Measurements from ENCODE around the gene C13orf42.

Gene C13orf42

DNA sequence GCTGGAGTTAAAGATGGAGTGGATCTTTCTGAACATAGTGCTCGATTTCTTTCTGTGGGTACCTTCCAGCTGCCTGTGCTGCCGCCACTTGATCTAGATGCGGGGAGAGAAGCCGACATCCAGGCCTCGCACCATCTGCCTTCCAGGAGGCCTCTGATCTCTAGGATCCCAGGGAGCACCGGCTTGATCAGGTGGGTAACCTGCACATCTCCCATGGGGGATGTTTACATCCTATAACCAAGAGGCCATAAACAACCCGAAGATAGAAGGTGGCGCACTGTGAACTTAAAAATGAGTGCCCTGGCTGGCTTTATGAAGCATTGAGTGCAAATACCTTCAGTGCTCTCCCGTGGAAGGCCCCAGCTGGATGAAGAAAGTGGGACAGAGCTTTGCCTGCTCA lies at the start of gene C13orf42:
Gene C13orf42 (minus strand): TSS at position 101 of the 400 bp plus-strand sequence. CDS start 65 bp downstream, at position 36.
- no peak for DNase-seq (ENCODE audit: low read depth in 1 of 2, low spot score in 1 of 2)

GRCh38 chr13:51158880-51159518 lies 47.9 kb upstream of the C13orf42 start:
- DNase-seq (ENCODE audit: low read depth in 1 of 2, low spot score in 1 of 2): no peak

DNA sequence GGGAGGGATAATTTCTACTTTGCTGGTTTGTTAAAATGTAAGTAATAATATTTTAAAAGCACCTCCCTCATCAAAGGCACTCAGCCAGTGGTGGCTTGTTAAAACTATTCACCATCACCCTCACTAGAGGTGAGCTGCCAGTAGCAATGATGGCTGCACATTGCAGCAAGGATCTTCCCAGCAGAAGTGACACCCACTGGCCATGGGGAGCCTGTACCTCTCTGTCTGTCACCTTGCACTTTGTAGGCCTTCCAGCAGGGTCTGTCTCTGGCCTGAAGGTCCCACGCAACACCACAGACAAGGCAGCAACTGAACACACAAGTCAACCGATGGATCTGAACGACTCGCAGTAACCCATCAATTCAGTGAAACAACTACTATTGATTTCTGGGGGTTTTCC lies 47.3 kb upstream of the C13orf42 start:
- no peak for DNase-seq (ENCODE audit: low read depth in 1 of 2, low spot score in 1 of 2)

GRCh38 chr13:51156648-51157047 lies 45.6 kb upstream of the C13orf42 start:
- no peak for DNase-seq (ENCODE audit: low read depth in 1 of 2, low spot score in 1 of 2)

GRCh38 chr13:51155776-51156515 lies 44.9 kb upstream of the C13orf42 start:
- no peak for DNase-seq (ENCODE audit: low read depth in 1 of 2, low spot score in 1 of 2)

DNA sequence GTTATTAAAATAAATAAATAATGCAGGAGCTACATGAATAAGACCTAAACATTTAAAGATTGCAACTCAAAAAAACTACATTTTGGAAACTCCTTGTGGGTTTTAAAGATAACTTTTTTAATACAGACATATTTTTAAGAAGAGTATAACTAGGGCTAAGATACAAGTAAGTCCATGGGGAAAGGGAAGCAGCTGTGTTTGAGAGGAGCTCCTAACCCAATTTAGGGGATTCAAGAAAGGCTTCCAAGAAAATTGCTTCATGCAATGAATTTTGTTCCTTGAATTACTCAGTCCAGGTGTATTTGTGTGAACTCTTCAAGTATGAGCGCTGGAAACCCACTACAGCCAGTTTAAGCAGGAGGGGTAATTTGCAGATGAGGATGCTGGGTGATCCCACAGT lies 44.1 kb upstream of the C13orf42 start:
- DNase-seq (ENCODE audit: low read depth in 1 of 2, low spot score in 1 of 2): no peak

DNA sequence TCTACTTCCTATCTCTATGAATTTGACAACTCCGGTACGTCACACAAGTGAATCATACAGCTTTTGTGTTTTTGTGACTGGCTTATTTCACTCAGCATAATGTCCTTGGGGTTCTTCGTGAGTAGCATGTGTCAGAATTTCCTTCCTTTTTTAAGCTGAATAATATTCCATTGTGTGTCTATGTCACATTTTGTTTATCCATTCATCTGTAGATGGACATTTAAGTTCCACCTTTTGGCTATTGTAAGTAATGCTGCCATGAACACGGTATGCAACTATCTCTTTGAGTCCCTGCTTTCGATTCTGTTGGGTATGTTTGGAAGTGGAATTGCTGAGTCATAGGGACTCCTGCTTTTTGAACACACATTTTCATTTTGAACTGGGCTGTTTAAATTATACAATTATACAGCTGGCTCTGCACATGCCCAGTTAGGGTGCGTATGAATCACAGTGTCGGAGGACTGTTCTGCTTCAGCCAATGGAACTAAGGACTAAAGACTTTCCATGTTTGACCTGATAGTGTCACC lies 43.0 kb upstream of the C13orf42 start:
- no peak for DNase-seq (ENCODE audit: low read depth in 1 of 2, low spot score in 1 of 2)

GRCh38 chr13:51153527-51153926 lies 42.5 kb upstream of the C13orf42 start:
- DNase-seq (ENCODE audit: low read depth in 1 of 2, low spot score in 1 of 2): no peak

- DNase-seq (ENCODE audit: low read depth in 1 of 2, low spot score in 1 of 2): no peak
Measured at GRCh38 chr13:51152701-51153100, 41.6 kb upstream of the C13orf42 start.

DNA sequence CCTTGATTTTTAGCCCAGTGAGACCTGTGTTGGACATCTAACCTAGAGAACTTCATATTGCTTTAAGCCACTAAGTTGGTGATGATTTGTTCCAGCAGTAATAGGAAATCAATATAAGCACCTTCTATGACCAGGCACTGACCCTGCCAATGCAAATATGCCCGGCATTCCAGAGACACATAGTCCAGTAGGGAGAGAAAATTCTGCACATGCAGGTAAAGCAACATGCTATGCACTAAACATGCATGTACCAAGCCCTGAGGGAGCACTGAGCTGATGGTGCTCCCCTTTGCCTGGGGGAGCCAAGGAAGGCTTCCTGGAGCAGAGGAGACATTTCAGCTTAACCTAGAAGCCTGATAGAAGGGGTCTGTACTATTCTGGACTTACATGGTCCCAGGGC lies 40.4 kb upstream of the C13orf42 start:
- no peak for DNase-seq (ENCODE audit: low read depth in 1 of 2, low spot score in 1 of 2)

- DNase-seq (ENCODE audit: low read depth in 1 of 2, low spot score in 1 of 2): no peak
Measured at GRCh38 chr13:51148952-51149573, 38.0 kb upstream of the C13orf42 start.

DNA sequence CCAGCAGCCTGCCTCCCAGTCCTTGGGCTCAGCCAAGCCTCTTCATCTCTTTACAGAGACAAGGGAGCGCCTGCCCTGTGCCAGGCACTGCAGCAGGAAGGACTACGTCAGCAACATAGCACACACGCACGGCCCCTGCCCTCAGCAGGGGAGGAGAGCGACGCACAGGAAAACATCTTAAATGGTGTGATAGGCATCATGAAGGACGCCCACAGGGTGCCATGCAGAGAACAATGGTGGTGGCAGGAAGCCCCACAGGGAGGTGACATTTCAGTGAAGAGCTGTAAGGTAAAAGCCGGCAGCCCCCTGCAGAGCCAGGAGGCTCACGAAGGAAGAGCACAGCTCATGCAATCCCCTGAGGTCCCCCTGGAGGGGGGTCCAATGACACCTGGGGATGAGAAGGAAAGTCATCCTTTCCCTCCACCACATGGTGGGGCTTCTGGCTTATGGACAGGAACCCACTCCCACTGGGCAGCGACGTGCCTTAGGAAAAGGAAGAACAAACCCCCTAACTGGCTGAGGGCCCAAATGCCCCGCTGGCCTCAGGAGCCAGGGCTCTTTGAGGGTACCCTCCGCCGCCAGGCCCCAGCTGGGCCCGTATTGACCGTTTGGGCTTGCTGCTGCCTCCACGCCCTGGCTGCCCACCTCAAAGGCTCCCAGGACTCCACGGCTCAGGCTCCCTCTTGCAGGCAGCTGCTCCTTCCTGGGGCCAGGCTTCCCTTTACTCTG lies 37.3 kb upstream of the C13orf42 start:
- no peak for DNase-seq (ENCODE audit: low read depth in 1 of 2, low spot score in 1 of 2)

GRCh38 chr13:51147732-51148131 lies 36.7 kb upstream of the C13orf42 start:
- no peak for DNase-seq (ENCODE audit: low read depth in 1 of 2, low spot score in 1 of 2)

- DNase-seq (ENCODE audit: low read depth in 1 of 2, low spot score in 1 of 2): no peak
Measured at GRCh38 chr13:51146667-51147066, 35.6 kb upstream of the C13orf42 start.

DNA sequence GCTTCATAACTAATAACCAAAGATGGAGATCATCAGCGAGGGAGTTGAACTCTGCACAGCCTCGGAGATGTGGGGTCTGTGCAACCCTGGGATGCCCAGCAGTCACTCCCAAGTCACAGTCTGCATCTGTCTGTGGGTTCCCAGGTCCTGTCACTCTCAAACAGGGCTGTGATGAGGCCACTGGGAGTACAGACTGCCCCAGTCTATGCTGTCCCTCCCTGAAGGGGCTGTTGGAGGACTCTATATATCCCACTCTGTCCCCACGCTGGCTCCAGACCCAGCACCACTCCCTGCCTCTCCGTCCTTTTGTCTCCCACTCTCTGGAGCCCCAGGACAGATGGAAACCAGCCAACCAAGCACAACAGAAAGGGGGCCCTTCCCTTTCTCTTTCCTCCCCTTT lies 26.2 kb upstream of the C13orf42 start:
- no peak for DNase-seq (ENCODE audit: low read depth in 1 of 2, low spot score in 1 of 2)

- no peak for DNase-seq (ENCODE audit: low read depth in 1 of 2, low spot score in 1 of 2)
Measured at GRCh38 chr13:51136276-51136980, 25.4 kb upstream of the C13orf42 start.

DNA sequence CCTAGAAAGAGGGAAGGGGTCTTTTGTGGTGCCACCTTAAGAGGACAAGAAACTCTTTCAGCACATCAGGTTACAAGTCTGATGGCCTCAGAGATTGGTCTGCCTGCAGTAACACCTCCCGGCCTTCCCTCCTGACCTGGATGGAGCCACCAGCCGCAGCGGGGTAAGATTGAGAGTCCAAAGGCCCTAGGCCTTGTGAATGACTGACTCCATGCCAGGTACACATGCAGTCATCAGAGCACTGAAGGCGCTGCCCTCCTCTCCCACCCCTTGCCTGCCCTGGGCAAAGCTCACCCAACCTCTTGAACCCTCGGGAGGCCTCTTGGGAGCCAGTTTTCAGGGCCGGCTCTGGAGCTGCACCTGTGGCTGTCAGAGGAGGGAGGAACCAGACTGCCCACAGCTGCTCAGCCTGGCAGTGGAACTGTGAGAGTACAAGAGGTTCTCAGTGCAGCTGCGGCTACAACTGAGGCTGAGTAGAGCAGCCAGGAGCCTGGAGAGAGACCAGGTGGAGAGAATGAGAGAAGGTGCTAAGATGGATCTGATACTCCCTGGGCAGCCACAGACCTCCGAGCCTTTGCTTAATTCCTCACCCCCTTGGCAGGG lies 23.8 kb upstream of the C13orf42 start:
- DNase-seq (ENCODE audit: low read depth in 1 of 2, low spot score in 1 of 2): no peak

DNA sequence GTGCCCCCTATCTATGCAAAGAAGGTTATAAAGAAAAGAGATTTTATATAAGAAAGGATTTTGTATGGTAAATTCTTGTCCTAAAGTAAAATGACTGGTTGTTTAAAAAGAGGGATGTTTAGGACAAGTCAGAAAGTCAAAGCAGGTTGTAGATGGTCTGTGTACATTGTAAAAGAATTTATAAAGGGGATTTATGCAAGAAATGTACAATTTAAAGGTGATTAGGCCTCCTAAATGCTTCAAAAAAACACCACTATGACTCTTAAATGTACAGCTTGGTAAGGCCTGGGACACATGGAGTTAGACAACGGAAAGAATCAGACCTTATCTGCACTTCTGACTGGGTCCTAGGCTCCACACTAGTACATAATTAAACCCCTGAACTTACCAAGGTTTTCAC lies 19.3 kb upstream of the C13orf42 start:
- DNase-seq (ENCODE audit: low read depth in 1 of 2, low spot score in 1 of 2): no peak

DNA sequence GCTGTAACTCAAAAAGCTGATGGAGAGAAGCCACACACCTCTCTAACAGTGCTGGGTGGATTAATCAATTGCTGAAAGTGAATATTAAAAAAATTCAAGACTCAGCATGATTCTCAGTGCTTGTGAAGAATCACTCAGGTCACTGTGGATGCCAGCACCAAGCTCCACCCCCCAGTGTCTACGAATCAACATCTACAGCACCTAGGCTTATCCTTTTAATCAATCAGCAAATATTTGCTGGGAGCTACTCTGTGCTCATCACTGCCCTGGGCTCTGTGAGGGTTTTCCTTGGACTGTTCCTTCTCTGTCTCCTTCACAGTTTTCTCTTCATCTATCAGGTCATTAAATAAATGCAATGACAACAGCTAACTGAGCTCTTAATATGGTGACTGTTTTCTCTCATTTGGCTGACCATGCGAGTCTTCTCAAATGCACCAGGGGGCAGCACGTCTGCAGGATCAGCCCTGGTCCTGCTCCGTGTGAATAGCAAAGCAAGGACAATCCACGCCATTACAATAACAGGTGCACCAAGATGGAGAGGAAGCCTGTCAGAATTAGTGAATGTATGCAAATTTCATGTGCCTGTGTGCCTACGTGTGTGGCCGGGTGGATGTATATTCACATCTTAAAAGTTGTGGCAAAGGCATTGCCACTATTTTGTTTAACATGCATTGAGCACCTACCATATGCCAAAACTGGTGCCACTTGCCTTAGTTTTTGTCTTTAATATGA lies 14.6 kb upstream of the C13orf42 start:
- peak in 1 of 2 donors; percentile 31 for DNase-seq (ENCODE audit: low read depth in 1 of 2, low spot score in 1 of 2)
